DOHH2 (cell line): Measurements from ENCODE around the gene MACROD2.

Experiments used
- CTCF ChIP-seq: fragments of 200-600 bp; sonication (generic); IDR thresholded peaks from one replicate; pipeline ENCODE4 v1.5.1; 2014; ENCODE audit warnings: antibody characterized with exemption, mild to moderate bottlenecking, low read depth, low read length; ENCODE audit not compliant: poor library complexity, severe bottlenecking
- EZH2phosphoT487 ChIP-seq: fragments of 200-600 bp; sonication (generic); IDR thresholded peaks from 2 replicates; pipeline ENCODE4 v1.6.1; 2017; ENCODE audit warnings: borderline replicate concordance, mild to moderate bottlenecking, antibody characterized with exemption, low read length, moderate library complexity, mixed read lengths

DNA sequence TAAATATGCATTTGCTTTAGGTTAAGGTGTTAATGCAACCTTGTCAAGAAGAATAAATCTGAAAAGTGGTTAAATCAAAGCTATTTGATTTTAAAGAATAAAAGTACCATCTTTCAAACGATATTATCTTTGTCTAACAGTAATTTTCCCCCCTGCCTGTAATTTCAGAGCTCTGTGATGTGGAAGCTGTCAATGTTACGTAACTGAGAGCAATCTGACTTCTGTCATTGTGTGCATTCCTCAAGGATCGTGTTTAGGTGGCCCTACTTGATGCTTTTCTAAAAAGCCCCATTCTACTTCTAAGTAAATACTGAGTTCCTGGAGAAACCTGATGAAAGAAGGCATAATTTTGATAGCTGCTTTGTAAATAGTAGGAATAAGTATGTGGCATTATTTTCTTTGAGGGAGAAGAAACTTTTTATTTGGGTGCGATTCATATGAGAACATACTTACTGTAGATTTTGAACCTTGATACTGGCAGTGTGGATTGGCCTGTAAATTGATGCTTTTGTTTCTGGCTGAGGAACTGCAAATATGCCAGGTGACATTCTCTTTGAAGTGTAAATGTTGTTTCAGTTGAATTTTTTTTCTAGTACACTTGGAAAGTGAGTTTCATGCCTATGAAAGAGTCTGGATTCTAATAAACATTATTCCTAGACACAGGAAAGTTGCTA, 871.7 kb downstream of the MACROD2 start:
- TF ChIP-seq CTCF (no peak), EZH2phosphoT487 (no peak)
